Effector memory CD8-positive, alpha-beta T cell (primary cell): ENCODE data around the gene RAI1.

Experiments
- ATAC-seq: fragments of 150-1000 bp; cut with Tn5 transposase; replicated peaks from 2 replicates; pipeline ENCODE4 v1.10.0; 2021; ENCODE audit warnings: mild to moderate bottlenecking, moderate library complexity
- DNase-seq, 3 experiments: peaks; one replicate each; pipeline ENCODE4 v3.0.0; 2021
- H3K27ac Mint-ChIP-seq, 2 donors: one replicate each; pipeline ENCODE4 v1.8.0; 2022; ENCODE audit warnings: mild to moderate bottlenecking in 2 of 2, mixed read lengths in 2 of 2, moderate library complexity in 2 of 2
- H3K27me3 Mint-ChIP-seq, 2 donors: one replicate each; pipeline ENCODE4 v1.8.0; 2022; ENCODE audit warnings: mixed read lengths in 2 of 2
- H3K36me3 Mint-ChIP-seq: one replicate; pipeline ENCODE4 v1.8.0; 2022; ENCODE audit warnings: mild to moderate bottlenecking, moderate library complexity, mixed read lengths; ENCODE audit not compliant: insufficient read depth
- H3K4me1 Mint-ChIP-seq, 2 donors: one replicate each; pipeline ENCODE4 v1.8.0; 2022; ENCODE audit warnings: low read depth in 2 of 2, mixed read lengths in 2 of 2
- H3K4me3 Mint-ChIP-seq, 2 donors: one replicate each; pipeline ENCODE4 v1.8.0; 2022; ENCODE audit warnings: mild to moderate bottlenecking in 2 of 2, mixed read lengths in 2 of 2, moderate library complexity in 2 of 2
- H3K9me3 Mint-ChIP-seq, 2 donors: one replicate each; pipeline ENCODE4 v1.8.0; 2022; ENCODE audit warnings: mixed read lengths in 2 of 2

Gene RAI1

DNA sequence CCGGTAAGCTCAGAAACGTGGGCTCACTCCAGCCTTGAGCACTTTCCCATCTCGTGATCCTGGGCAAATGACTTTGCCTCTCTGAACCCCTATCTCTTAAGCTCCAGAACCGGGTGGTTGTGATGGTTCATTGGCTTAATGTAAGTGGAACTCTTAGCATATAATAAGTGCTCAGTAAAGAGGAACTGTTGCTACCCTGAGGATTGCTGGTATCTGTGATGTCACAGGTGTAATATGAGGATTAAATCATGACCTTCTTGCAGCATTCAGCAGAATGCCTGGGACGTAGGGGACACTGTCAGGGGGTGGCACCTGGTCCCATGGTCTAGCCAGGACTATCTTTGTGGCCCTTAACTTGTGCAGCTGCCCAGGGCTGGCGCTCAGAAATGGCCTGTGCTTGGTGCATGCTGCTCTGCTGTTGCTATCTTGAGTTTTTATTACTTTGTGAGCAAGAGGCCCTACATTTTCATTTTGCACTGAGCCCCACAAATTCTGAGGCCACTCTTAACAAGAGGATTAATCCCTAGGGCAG lies 86.7 kb downstream of the RAI1 start:
- no peak for DNase-seq
- Mint-ChIP-seq H3K9me3 (no peaks in the 10 kb centered on the region), H3K36me3 (peaks cover 2% of the 10 kb centered on the region), H3K4me1 (peaks cover 12 to 21% of the 10 kb centered on the region in 2 donors), H3K27me3 (no peaks in the 10 kb centered on the region), H3K4me3 (no peak overlapping the region), H3K27ac (no peak overlapping the region)
- ATAC-seq: no peak

DNA sequence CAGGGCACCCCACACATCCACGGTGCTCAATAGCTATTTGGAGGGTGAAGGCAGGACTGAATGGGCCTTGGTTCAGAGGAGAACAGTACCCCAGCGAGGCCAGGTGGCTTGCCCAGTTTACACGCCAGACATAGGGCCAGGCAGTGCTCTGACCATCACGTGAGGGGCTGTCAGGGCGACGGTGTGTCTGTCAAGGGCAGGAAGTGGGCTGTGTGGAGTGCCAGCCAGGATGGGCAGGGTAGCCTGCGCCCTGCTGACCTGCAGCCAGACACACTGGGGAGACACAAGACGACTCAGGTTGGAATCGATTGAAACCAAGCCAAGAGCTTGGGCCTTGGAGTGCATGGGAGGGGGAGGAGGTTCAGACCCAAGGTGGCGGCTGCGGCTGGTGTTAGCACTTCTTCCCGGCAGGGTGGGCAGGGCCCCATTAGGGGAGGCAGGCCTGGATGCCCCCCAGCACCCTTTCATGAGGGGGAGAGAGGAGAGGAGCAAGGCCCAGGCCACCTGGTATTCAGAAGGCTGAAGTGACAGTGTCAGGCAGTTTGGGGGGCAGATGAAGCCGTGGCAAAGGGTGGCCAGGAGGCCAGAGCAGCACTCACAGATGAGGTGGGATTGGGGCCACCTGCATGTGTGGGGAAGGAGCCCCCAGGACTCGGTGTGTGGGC lies 87.3 kb downstream of the RAI1 start:
- DNase-seq: no peak
- H3K9me3 Mint-ChIP-seq: no peaks in the 10 kb centered on the region
- ATAC-seq: no peak
- peaks cover 12 to 23% of the 10 kb centered on the region in 2 donors for H3K4me1 Mint-ChIP-seq
- H3K27ac Mint-ChIP-seq: peak overlapping the region; percentile 68 to 81
- peaks cover 2% of the 10 kb centered on the region for H3K36me3 Mint-ChIP-seq
- H3K27me3 Mint-ChIP-seq: no peaks in the 10 kb centered on the region
- H3K4me3 Mint-ChIP-seq: no peak overlapping the region

DNA sequence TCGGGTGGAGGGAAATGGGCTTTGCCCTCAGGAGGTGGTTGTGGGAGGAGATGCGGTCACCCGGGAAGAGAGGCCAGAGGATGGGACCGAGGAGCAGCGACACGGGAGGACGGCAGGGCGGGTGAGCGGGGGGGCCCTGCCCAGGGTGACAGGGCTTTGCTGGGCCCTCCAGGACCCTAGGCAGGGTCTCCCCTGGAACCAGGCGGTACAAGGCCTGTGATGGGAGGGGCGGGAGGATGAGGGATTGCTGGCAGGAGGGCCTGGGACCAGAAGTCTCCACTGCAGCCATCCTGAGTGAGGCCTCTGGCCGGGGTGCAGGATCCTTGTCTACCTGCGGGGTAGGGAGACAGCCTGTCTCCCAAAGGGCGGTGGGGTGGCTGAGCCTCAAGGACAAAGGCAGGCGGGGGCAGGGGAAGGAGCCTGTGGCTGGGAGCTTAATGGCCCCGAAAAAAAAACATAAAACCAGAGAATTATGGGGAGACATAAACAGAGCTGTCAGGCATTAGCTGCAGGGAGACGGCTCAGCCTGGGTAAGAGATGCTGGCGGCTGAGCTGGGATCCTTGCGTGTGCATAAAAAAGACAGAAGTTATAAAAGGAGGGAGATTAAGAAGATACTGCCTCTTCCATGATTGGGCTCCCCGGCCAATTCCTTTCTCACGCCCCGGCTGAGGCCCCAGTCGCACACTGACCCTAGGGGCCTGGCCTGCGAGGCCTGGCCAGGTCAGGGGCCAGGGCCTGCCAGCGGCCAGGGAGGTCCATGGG lies 88.8 kb downstream of the RAI1 start:
- no peak for ATAC-seq
- no peaks in the 10 kb centered on the region for H3K27me3 Mint-ChIP-seq
- peaks cover 10 to 24% of the 10 kb centered on the region in 2 donors for H3K4me1 Mint-ChIP-seq
- no peak for DNase-seq
- peaks cover 5% of the 10 kb centered on the region for H3K36me3 Mint-ChIP-seq
- H3K9me3 Mint-ChIP-seq: no peaks in the 10 kb centered on the region
- no peak overlapping the region for H3K4me3 Mint-ChIP-seq
- H3K27ac Mint-ChIP-seq: peak overlapping the region in 1 of 2 donors; percentile 81

DNA sequence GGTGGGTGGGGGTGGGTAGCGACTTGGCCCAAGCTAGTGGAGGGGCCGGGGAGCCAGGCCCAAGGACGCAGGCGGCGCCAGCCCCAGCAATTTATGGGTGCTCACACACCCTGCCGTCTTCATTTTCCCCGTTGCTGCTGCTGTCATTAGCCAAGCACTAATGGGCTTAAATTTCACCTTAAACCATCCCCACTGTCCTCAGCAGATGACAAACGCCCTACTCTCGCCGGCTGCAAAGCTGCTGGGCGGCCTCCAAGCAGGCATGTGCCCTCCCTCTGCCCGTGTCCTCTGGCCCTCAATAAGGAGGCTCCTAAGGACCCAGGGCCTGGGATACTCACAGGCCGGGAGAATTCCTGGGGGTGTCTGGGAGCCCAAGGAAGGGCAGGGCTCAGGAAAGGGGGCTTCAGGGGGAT lies 89.4 kb downstream of the RAI1 start:
- no peak for ATAC-seq
- H3K27me3 Mint-ChIP-seq: no peaks in the 10 kb centered on the region
- H3K4me1 Mint-ChIP-seq: peaks cover 10 to 21% of the 10 kb centered on the region in 2 donors
- H3K4me3 Mint-ChIP-seq: no peak overlapping the region
- peaks cover 5% of the 10 kb centered on the region for H3K36me3 Mint-ChIP-seq
- no peak for DNase-seq
- no peak overlapping the region for H3K27ac Mint-ChIP-seq
- no peaks in the 10 kb centered on the region for H3K9me3 Mint-ChIP-seq

DNA sequence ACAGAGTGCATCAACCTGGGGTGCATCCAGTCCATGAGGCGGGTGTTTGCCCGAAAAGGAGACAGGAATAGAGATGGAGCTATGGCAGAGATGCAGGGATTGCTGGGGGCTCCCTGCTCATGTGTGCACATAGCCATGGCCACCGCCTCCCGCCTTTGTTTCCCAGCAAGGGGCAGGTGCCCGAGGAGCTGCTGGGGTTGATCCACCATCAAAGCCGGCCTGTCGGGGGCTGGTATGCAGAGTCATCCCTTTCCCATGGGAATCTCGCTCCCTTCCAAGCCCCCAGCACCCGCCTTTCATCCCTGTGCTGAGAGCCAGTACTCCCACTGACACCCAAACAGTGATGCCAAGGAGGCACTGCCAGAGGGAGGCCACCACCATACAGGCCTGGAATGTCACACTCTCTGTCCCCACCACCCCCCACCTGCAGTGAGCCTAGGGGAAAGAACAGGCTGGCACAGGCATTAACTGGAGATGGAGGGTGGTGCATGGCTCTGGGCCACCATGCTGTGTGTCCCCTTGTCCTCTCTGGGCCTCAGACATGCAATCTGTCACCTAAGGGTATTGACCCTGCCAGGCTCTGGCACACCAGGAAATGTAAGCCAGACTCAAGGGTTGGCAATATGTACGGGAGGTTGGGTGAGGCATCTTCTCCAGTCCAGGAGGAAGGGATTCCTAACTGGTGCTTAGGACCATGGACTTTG lies 90.4 kb downstream of the RAI1 start:
- ATAC-seq (no peak), DNase-seq (no peak)
- Mint-ChIP-seq H3K27ac (no peak overlapping the region), H3K36me3 (peaks cover 5% of the 10 kb centered on the region), H3K4me1 (peaks cover 7 to 13% of the 10 kb centered on the region in 2 donors), H3K4me3 (no peak overlapping the region), H3K27me3 (no peaks in the 10 kb centered on the region), H3K9me3 (no peaks in the 10 kb centered on the region)

DNA sequence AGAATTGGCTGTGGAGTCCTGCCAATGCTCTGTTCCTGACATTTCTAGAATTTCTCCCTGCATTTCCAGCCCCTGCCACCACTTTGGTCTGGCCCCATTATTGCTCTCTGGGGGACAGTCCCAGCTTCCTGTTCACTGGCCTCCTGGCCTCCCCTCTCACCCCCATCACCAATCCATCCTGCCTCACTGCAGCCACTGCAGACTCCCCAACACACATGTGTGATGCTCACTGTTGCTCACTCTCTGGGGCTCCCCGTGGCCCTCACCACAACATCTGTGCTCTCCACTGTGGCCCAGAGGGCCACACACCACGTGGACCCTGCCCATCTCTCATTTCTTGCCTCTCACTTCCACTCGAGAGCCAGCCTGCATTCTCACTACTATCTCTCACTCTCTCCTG lies 91.0 kb downstream of the RAI1 start:
- H3K4me3 Mint-ChIP-seq: no peak overlapping the region
- no peaks in the 10 kb centered on the region for H3K27me3 Mint-ChIP-seq
- ATAC-seq: no peak
- H3K27ac Mint-ChIP-seq: peak overlapping the region in 1 of 2 donors; percentile 74
- no peaks in the 10 kb centered on the region for H3K9me3 Mint-ChIP-seq
- no peak for DNase-seq
- H3K36me3 Mint-ChIP-seq: peaks cover 5% of the 10 kb centered on the region
- peaks cover 7 to 13% of the 10 kb centered on the region in 2 donors for H3K4me1 Mint-ChIP-seq

DNA sequence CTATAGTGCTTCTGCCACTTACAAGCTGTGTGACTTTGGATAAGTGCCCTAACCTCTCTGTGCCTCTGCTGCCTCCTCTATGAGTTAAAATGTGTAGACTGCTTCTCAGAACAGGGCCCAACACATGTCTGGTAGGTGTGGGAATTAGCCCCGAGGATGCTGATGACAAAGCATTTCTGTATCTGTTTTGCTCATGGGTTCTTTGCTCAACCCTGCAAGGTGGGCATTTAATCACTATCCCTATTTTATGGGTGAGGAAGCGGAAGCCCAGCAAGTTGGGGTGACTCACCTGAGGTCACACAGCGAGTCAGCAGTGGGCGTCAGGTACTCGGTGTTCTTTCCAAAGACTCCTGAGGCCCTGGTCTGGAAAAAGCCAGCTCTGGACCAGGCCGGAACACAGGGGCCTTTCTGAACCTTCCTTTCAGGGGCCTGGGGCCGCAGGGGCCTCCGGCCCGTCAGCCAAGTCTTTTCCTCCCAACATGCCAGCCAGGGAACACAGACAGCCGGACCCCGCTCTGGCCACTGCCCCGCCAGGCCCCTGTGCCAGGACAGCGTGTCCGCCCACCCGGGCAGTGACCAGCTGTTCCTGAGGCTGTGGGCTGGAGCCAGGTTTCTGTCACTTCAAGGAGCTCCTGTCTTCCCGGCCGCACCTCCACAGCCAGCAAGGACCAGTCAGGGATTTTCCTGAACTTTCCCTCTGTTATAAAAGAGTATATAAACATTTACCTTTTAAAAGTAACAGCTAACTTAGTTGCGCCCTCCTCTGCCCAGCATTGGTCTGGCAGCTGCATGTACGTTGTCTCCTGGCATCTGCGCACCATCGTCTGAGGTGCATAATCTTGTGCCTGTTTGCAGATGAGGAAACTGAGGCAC lies 93.0 kb downstream of the RAI1 start:
- Mint-ChIP-seq H3K9me3 (no peaks in the 10 kb centered on the region), H3K4me1 (peaks cover 5 to 11% of the 10 kb centered on the region in 2 donors), H3K27ac (peak overlapping the region in 1 of 2 donors; percentile 15), H3K4me3 (no peak overlapping the region), H3K27me3 (no peaks in the 10 kb centered on the region), H3K36me3 (peaks cover 5% of the 10 kb centered on the region)
- ATAC-seq (no peak), DNase-seq (no peak)

DNA sequence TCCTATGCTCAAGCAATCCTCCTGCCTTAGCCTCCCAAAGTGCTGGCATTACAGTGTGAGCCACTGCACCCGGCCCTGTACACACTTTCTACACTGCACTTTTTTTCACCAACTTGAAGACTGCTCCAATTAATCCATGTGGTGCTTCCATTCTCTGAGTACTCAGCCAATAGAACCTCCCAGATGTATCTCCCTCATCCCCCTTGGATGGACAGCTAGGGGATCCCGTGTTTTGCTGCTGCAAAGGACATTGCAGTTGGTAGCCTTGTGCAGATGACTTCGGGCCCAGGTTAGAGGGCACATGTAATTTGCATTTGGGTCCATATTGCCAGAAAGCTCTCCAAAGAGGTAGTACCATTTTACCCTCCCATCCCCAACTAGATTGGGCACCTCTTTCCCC lies 95.6 kb downstream of the RAI1 start:
- Mint-ChIP-seq H3K27me3 (peaks cover 6 to 11% of the 10 kb centered on the region in 2 donors), H3K27ac (no peak overlapping the region), H3K4me1 (peaks cover 7 to 15% of the 10 kb centered on the region in 2 donors), H3K9me3 (no peaks in the 10 kb centered on the region), H3K36me3 (peaks cover 3% of the 10 kb centered on the region), H3K4me3 (no peak overlapping the region)
- ATAC-seq (no peak), DNase-seq (no peak)

DNA sequence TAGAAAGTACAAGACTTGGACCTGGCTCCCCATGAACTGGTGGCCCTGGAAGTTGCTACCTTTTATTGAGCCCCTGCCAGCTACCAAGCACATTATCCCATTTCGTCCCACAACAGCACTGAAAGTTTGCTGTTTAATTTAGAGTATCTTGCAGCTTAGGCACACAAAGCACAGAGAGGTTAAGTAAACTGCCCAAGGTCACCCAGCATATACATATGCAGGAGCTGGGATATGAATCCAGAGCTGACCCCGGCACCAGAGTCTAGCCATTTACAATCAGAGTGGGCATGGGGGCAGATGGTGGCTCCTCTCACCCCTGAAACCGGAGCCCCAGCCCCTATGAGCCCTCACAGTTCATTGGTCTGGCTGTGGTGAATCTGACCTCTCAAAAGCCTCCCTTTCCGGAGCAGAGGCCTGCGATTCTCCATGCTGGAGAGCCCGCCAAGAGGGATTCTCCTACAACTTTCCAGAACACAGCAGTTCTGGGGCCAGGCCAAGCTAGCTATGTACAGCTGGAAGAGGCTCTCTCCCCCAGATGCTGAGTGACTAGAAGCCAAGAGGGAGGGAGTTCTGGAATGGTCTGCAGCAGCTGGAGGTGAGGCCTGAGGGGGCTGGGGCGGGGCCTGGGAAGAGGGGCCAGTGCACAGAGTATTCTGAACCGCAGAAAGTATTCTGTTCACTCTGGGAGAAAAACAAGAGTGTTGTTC lies 97.2 kb downstream of the RAI1 start:
- Mint-ChIP-seq H3K4me1 (peaks cover 4 to 10% of the 10 kb centered on the region in 2 donors), H3K4me3 (no peak overlapping the region), H3K9me3 (no peaks in the 10 kb centered on the region), H3K27me3 (peaks cover 6 to 11% of the 10 kb centered on the region in 2 donors), H3K27ac (no peak overlapping the region), H3K36me3 (peaks cover 7% of the 10 kb centered on the region)
- no peak for DNase-seq
- no peak for ATAC-seq

DNA sequence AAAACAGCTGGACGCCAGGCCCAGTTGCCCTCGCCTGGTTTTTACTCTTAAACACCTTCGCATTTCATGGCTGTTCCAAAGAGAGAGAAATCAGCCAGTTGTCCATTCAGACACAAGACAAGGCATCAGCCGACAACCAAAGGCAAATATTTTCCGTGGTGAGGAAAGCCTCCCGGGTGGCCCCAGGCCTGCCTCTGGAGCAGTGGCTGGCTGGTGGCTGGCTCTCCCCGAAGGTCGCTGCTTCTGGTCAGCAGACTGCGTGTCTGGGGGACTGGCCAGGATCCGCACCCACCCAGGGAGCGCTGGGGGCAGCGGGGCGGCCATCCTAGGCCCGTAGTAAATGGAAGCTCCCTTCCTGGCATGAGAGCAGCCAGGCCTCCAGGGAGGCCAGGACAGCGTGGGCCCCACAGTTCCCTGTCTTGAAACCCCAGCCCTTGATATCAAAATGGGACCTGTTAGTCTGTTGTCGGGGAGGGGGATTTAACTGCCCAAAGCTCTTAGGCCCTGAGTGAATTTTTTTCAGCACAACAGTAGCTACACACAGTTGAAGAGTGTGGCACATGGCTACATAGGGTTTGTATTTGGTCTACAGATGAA lies 97.9 kb downstream of the RAI1 start:
- H3K36me3 Mint-ChIP-seq: peaks cover 7% of the 10 kb centered on the region
- peaks cover 6 to 11% of the 10 kb centered on the region in 2 donors for H3K27me3 Mint-ChIP-seq
- ATAC-seq (no peak), DNase-seq (no peak)
- H3K4me1 Mint-ChIP-seq: peaks cover 7 to 12% of the 10 kb centered on the region in 2 donors
- H3K9me3 Mint-ChIP-seq: no peaks in the 10 kb centered on the region
- H3K4me3 Mint-ChIP-seq: no peak overlapping the region
- no peak overlapping the region for H3K27ac Mint-ChIP-seq

DNA sequence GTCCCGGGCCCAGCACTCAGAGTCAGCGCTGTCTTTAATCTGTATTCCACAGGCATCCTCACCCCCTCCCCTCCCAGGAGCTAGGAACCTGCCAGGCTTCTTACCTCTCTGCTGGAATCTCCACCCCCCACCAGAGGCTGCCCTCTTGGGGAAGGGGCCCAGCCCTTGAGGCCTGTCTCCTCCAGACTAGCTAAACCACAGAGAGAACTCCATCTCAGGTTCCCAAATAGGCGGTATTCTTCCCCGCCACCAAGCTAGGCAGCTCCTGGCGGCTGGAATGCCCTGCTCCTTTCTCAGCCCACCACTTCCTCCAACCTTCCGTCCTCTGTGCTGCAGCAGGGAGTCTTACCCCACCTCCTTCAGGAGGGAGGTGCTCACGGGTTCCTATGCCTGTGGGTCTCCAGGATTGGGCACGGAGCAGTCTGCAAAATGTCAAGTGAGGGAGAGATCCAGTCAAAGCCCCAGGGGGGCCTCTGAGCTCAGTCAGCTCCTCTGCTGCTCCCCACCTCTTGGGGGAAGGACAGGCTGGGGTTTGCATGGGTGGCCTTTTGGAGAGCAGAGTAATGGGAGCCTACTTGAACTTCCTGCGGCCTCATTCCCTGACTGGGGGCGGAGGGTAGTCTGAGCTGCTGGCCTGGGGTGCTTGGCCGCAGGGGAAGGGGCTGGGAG lies 99.8 kb downstream of the RAI1 start:
- Mint-ChIP-seq H3K4me3 (peak overlapping the region; percentile 83 to 86), H3K4me1 (peaks cover 14 to 17% of the 10 kb centered on the region in 2 donors), H3K9me3 (no peaks in the 10 kb centered on the region), H3K36me3 (peaks cover 9% of the 10 kb centered on the region), H3K27me3 (peaks cover 6 to 11% of the 10 kb centered on the region in 2 donors), H3K27ac (peak overlapping the region in 1 of 2 donors; percentile 52)
- ATAC-seq (no peak), DNase-seq (no peak)
